Stimulated activated CD8-positive, alpha-beta memory T cell treated with anti-CD3 and anti-CD28 coated beads, Interleukin-15, amount 100 ng/mL, for 48 hours (primary cell): ENCODE results near the gene WBP1.
"Not testable (repeated sequence)": the region's sequence is repeated elsewhere in the genome, so short reads cannot be mapped to it uniquely, and the experiment has no call there.

Experiments used
- DNase-seq, 2 donors: peaks; one replicate each; pipeline ENCODE4 v3.0.0-alpha.2; 2020; ENCODE audit warnings: low read depth in 2 of 2

Gene WBP1

DNA sequence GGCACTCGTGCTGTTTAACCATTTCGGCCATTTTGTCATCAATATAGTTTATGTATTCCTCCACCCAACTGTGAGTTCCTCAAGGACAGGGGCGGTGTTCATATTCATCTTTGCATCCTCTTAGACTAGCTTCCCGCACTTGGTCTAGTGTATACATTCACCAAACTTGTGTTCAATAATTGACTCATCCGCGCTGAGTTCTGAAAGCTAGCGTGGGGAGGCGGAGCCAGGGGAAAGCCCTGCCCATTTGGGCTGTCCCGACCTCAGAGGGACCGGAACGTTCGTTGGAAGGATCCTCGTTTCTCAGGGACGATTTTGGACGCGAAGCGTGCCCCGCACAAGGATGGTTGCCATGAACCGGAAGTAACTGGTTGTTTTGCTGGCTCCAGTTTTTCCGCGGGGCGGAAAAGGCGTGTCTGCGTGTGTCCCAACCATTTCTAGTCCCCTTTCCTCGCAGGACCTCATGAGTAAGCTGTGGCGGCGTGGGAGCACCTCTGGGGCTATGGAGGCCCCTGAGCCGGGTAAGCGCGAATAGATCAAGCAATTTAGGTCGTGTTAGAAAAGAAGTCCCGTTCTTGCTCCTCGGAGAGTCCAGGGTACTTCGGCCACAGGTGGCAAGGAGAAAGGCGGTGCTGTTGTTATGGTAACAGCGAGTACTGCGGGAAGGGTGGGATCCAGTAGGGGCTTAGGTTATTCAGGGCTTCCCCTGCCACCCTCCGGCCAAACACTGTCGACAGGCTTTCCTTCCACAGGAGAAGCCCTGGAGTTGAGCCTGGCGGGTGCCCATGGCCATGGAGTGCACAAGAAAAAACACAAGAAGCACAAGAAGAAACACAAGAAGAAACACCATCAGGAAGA is 3.4 kb upstream of the WBP1 start, which contains the start of gene INO80B:
INO80B (plus strand) TSS at position 434 of the 858 bp plus-strand sequence; CDS start at position 464, 30 bp downstream.
- DNase-seq, result peak; percentile 92 to 95

DNA sequence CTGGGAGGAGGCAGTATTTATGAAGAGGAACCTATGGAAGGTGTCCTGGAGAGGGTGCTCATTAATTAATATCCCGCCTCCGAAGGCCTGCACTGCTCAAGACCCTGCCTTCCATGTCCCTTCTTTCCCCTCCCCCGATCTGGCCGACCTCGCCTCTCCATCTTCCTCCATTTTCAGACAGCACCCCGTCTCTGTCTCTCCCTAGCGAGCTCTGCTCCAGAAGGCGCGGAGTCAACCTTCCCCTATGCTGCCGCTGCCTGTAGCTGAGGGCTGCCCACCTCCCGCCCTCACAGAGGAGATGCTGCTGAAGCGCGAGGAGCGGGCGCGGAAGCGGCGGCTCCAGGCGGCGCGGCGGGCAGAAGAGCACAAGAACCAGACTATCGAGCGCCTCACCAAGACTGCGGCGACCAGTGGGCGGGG is 1.1 kb upstream of the WBP1 start:
- no peak for DNase-seq

DNA sequence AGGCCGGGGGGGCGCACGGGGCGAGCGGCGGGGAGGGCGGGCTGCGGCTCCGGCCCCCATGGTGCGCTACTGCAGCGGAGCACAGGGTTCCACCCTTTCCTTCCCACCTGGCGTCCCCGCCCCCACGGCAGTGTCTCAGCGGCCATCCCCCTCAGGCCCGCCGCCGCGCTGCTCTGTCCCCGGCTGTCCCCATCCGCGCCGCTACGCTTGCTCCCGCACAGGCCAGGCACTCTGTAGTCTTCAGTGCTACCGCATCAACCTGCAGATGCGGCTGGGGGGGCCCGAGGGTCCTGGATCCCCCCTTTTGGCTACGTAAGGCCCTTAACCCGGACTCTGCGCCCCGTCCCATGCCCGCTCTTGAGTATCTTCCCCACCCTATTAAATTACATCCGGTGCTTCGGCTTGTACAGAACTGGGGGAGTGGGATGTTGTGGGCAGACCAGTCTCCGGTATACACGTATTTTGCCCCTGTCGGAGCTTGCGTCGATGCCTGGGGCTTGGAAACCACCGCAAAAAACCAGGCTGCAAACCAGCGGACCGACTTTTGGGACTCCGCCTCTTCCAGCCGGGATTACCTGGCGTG is 598 bp upstream of the WBP1 start:
- DNase-seq, result peak; percentile 79 to 80

DNA sequence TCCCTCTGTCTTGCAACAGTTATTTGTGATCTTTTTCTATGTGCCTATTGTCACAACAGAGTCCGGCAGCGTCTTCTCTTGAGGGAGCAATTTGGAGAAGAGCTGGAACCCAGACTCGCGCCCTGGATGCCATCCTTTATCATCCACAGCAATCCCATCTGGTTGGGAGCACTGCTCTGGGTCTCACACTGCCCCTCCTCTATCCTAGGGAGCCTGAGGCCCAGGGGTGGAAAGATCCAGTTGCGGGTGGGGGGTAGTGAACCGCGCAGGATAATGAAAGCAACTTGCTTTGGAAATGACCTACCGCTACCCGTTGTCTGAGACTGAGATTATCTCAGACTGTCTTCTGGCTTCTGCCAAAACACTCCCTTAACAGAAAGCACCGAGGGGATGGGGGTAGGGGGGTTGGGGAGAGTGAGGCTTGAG is 713 bp downstream of the WBP1 start:
- no peak for DNase-seq

DNA sequence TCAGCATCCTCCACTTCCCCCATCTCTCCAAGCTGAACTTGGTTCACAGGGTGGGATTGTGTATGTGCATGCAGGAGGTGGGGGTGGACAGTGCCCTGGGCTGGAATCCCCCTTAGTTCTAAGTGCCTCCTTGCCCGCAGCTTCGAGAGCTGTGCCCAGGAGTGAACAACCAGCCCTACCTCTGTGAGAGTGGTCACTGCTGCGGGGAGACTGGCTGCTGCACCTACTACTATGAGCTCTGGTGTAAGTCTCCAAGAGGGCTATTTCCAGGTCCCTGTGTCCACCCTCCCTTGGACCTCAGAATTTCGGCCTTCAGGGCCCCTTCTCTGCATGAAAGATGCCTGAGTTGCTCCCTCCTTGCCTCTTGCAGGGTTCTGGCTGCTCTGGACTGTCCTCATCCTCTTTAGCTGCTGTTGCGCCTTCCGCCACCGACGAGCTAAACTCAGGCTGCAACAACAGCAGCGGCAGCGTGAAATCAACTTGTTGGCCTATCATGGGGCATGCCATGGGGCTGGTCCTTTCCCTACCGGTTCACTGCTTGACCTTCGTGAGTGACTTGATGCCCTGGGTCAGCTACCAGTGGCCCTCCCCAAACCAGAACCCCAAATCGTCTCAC is 1.4 kb downstream of the WBP1 start:
- DNase-seq, result not testable (repeated sequence)

DNA sequence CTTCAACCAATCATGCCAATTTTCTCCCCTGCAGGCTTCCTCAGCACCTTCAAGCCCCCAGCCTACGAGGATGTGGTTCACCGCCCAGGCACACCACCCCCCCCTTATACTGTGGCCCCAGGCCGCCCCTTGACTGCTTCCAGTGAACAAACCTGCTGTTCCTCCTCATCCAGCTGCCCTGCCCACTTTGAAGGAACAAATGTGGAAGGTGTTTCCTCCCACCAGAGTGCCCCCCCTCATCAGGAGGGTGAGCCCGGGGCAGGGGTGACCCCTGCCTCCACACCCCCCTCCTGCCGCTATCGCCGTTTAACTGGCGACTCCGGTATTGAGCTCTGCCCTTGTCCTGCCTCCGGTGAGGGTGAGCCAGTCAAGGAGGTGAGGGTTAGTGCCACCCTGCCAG is 1.9 kb downstream of the WBP1 start:
- not testable (repeated sequence) for DNase-seq

DNA sequence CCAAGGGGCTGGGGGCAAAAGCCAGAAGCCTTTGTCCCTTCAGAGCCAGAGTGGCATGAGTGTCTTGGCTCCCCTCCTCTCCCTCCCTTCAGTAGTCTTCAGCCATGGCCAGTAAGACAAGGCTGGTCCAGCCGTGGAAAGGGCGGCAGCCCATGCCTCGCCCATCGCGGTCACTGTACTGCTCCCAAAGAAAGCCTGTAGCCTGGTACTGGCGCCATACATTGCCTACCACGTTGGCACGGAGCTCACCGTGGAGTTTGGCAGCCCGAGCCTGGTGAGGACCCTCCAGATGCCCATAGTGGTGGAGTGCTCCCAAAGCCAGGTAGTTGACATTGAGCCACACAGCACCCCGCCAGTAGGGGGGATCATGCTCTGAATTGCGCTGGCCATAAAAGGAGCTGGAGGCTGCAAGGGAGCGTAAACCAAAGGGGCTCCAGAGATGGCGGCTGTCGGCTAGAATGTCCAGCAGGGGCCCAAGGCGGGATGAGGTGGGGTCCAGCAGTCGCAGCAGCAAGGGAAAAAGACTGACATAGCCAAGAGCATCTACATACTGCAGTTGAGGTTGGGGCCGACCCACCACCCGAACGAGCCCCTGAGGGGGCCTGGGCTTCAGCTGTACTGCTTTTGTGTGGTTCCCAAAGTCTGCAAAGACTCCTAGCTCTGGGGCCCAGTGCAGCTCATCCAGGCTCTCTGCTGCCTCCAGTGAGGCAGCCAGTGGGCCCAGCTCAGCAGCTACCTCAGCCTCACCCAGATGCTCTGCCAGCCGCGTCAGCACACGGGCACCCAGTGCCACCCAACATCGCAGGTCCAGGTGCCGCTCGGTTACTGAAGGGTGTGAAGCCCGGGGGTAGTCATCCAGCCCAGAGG is 3.2 kb downstream of the WBP1 start:
- no peak for DNase-seq

DNA sequence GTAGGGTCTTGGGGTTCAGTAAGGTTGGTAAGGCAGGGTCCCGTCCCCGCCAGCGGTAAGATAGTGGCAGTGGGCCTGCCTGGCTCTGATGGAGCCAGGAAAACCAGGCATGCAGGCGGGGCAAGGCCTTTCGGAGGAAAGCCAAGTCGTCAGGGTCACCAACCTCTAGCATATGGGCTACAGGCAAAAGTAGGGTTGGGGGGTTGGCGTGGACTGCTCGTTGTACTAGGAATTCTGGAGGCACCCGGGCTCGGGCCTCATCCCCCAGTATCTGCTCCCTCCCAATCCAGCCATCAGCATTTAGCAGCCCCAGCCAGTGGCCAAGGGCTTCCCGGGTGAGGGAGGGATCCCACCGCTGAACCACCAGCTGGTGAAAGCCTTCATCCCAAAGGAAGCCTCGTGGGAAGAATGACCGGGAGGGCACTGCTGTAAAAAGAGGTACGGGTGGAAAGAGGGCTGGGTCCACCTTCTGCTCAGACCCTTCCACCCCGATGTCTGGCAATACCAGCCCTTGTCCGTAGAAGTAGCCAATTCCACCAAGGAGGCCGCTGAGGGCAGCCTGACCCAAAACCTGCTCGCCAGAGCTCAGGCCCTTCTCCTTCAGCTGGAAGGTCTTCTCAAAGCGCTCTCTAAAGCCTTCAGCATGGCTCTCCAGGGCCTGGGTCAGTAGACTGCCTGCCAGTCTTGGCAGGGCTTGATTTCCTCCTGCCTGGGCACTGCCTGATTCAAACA is 4.0 kb downstream of the WBP1 start:
- DNase-seq, result no peak

DNA sequence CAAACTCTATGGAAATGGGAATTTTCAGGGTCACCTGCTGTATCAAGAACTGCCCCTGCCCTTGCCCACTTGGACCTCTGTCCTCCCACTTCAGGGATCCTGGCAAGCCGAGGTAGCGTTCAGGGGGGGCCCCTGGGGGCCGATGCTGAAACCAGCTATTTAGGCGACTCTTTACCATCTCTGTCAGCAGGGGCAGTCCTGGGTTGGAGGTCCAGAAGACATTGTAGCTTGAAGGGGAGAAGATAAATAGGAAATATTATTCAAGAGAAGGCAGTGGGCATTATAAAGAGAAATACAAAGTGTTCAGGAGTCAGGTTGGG is 4.5 kb downstream of the WBP1 start:
- DNase-seq, result no peak

DNA sequence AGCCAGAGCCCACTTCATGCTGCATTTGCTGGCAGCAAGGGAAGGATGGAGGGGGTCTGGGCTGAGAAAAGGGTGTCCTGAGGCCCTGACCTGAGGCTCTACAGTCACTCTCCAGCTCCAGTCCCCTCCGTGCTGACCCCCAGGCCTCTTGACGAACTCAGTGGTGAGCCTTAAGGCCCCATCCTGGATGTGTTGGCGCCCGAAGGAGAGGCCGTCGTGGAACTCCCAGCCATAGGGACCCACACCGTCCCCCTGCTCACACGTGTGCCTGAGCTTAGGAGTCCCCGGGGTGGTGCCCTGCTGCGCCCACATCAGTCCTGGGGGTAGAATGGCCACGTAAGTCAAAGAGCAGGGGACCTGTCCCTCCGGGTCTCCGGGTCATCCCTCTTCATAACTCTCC is 6.2 kb downstream of the WBP1 start:
- no peak for DNase-seq

DNA sequence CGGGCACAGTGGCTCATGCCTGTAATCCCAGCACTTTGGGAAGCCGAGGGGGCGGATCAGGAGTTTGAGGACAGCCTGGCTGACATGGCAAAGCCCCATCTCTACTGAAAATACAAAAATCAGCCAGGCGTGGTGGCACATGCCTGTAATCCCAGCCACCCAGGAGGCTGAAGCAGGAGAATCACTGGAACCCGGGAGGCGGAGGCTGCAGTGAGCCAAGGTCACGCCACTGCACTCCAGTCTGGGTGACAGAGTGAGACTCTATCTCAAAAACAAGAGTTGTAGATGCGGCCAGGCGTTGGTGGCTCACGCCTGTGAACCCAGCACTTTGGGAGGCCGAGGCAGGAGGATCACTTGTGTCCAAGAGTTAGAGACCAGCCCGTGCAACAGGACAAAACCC is 12.5 kb downstream of the WBP1 start:
- DNase-seq, result not testable (repeated sequence)

DNA sequence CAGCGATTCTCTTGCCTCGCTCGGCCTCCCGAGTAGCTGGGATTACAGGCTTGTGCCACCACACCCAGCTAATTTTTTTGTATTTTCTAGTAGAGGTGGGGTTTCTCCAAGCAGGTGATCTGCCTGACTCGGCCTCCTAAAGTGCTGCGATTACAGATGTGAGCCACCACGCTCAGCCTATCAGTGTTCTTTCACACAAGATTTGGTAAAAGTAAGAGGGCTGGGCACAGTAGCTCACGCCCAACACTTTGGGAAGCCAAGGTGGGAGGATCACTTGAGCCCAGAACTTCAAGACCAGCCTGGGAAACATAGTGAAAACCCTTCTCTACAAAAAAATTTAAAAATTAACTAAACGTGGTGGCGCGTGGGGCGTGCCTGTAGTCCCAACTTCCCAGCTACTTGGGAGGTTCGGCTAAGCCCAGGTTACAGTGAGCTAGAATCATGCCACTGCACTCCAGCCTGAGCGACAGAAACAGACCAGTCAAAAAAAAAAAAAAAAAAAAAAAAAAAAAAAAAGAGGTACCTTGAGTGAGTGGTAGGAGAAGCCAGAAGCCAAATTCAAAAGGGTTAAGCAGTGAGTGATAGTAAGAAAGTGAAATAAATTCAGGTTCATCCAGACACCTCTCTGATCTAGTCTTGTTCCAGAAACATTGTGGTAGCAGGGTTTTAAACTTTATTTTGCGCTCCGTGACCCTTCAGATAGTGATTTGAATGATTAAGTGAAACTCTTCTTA is 13.3 kb downstream of the WBP1 start:
- no peak for DNase-seq

DNA sequence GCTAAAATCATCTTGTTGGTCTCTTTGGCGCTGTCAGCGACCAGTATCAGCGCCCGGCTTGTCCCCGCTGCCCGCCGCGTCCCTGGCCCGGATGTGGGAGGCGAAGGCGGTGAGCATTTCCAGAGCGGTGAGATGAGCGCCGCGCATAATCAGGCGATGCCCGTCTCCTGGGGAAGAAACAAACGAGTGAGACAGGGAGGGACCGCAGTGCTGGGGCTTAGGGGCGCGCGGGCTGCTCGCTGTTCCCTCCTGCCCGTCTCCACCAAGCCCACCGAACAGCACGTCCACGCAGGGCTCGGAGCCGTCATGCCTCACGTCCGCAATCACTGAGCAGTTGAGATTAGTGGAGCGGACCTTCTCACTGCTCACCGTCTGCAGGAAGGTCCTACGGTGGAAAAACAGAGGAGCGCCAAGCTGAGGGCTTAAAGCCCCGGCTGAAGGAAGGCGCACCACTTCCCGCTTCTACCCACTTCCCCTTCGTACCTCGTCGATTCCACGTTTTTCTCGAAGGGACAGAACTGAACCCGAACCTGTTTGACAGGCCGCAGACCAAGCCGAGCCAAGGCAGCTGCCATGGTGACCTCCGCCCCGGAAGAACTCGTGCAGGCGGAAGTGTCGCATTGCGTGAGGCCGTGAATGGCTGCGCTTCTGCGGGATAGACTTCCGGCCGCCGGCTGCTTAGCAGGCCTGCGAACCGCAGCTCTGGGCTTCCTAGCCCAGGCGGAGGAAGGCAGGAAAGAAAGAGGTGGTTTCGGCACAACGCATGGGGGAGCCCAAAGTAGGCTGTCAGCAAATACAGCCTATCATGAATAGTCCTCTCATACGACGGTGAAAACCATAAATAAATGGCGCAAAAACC is 14.1 kb downstream of the WBP1 start, which contains the start of gene MRPL53:
MRPL53 (minus strand) TSS at position 595 of the 859 bp plus-strand sequence; CDS start at position 575, 20 bp downstream.
- DNase-seq, result peak; percentile 88 to 90

DNA sequence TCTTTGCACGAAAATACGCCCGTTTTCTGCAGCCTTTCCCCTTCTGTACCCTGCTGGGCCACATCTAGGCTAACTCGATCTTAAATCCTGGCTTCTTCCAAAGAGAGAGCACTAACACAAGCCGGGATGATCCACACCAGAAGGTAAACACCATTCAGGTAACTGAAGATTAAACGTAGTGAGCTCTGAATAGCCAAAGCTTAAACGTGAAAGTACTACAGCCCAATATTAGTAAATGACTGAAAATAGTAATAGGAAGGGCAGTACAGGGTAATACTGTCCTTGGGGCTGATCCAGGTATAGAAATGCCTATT is 14.7 kb downstream of the WBP1 start:
- DNase-seq, result no peak

DNA sequence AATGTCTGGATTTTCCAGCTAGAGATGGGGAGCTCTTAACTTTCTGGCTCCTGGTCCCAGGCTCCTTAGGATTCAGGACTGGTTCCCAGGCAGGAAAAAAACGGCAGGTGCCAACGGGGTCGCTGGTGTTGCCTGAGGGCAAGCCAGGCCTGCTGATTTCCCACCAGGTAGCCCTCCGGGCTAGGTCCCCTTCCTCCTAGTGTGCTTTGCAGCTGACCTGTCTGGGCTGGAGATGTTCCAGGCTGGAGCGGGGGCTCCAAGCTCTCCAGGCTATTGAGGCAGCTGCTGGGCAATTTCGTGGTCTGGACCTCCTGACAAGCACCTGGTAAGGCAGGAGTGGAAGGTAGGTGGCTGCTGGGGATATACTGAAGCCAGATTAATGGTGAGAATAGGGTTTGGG is 16.2 kb downstream of the WBP1 start:
- no peak for DNase-seq

DNA sequence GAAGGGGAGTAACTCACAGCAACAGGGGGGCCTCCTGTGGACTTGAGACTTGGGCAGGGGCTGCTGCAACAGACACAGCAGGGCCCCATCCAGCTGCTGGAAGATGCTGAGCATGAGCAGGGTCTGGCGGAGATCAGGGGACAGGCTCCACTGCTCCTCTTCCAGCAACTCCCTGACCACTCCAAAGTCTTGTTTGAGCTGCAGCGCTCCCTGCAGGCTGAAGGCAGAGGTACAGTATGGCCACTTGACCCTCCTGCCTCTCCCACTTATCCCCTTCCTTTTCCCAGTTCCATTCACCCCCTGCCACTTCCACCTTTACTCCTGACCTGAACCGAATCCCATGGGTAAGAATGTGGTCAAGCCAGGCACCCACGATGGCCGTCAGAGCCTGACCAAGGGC is 16.7 kb downstream of the WBP1 start:
- DNase-seq, result no peak

DNA sequence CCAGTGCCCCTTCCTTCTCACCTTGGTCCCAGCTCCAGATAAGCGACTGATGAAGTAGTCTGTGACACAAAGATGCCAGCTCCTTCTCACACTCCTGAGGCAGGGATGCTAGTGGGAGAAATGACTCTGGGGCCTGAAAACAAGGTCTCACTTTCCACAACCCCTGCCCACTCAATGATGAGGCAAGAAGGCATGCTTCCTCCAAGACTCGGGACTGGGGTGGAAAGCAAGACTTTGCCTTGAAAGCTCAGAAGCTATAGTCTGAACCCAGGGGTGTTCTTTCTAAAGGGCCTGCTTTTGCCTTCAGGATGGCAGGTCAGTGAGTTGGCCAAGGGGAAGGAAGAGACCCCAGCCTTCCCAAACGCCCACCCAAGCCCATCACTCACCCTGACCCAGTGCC is 23.2 kb downstream of the WBP1 start:
- no peak for DNase-seq

DNA sequence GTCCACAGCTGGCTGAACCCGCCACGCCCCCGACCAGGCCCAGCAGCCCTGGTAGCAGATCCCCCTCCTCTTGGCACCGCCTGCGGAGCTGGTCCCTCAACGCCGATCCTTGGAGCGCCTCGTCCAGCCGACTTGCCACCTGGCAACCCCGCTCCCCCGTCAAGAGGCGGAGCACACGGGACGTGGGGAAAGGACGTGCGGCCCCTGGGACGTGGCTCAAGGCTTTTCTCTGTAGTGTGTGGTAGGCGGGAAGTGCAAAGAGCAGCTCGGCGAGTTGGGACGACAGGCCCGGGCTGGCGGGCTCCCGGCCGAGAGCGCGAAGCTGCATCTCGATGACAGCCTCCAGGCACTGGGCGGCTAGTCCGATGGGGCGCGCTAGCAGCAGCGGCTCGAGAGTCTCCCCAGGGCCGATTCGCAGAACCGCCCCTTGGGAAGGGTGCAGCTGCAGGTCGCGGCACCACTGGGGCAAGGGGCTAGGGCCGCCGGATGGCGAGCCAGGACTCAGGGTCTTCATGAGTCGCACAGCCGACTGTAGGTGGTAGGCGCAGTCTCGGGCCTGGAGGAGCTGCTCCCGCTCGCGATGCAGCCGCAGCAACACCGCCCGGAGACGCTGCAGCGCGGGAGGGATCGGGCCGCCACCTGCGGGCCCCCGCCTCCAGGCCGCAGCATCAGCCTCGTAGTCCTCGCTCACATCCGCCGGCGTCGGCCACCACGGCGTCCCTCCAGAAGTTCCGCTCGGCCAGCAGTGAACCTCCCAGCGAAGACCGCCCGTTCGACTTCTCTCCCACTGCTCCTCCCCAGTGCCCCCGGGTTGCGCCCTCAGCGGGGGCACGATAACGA is 23.9 kb downstream of the WBP1 start:
- peak; percentile 41 to 49 for DNase-seq
